ENCODE measurements around the gene KIRREL3. TPM values are rescaled to one million over a fixed set of nuclear protein-coding genes. Genes with fewer than 3 reads are reported as not detected.

The KIRREL3 gene
- total and polyA plus RNA-seq, 2 of the 8 experiments (the other 6 are each of a cell fraction or from before 2014, with no cell fraction given), result 0.29 to 0.32 TPM

DNA sequence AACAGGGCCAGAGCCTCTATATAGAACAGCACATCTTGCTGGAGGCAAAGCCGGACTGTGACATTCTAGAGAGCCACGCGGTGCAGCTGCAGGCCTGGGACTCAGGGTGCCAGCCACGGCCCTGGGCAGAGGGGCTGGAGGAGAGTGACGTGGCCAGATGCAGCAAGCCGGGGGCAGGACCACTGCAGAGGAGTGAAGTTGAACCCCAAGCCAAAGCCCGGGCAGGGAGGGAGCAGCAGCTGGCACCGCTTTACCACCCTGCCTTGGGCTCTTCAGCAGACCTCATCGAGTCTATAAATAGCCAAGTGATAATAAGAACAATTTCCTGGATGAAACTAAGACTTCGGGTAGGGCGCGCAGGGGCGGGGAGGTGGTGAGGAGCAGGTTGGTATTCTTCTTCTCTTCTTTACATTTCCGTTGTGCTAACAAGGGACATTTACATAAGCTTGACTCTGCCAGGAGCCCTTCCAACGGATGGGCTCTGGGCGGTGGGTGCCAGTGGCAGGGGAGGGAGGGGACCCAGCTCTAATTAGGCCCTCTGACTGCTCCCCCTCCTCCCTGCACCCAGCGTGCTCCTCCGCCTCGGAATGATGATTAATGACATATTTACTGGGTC is 534.9 kb downstream of the KIRREL3 start:
- Histone ChIP-seq H3K4ac (replicated peaks; ENCODE audit: insufficient read length, low read depth, low read length) (no peak overlapping the region), H3K36me3 (ENCODE audit: control insufficient read depth in 2 of 4, insufficient read depth in 4 of 4, low read length in 3 of 4) (no peaks in the 10 kb centered on the region), H2AK5ac (ENCODE audit: low read depth, low read length) (no peak overlapping the region), H3K9ac (replicated peaks in 1 of 4; ENCODE audit: extremely low read depth in 1 of 4, low read depth in 3 of 4, low read length in 3 of 4) (no peak overlapping the region), H4K8ac (ENCODE audit: extremely low read depth, insufficient read depth, low read length) (peak overlapping the region; percentile 35; the same call in 1 of the 2 replicates), H3K79me2 (ENCODE audit: control insufficient read depth in 1 of 2, insufficient read depth in 2 of 2, low read length in 2 of 2) (no peaks in the 10 kb centered on the region), H3K23me2 (ENCODE audit: low read depth, low read length) (no peaks in the 10 kb centered on the region), H2BK12ac (ENCODE audit: low read depth, low read length) (peak overlapping the region; percentile 39; the same call in 1 of the 2 replicates), H2BK120ac (replicated peaks; ENCODE audit: low read depth, low read length) (no peak overlapping the region), H3K4me1 (replicated peaks in 1 of 4; ENCODE audit: control insufficient read depth in 3 of 4, insufficient read depth in 4 of 4, low read length in 3 of 4) (peaks cover 0 to 4% (median under 1%) of the 10 kb centered on the region in 4 experiments; a peak in 3 of 7 replicates), H3K4me2 (ENCODE audit: insufficient read depth in 1 of 2, low read depth in 2 of 2, low read length in 2 of 2) (no peak overlapping the region), H3K14ac (ENCODE audit: insufficient read length) (no peak overlapping the region), H4K91ac (replicated peaks; ENCODE audit: insufficient read length, low read length) (no peak overlapping the region), H4K20me1 (replicated peaks in 1 of 2; ENCODE audit: control insufficient read depth in 1 of 2, insufficient read depth in 2 of 2, low read length in 2 of 2) (peaks cover 0 to 2% of the 10 kb centered on the region in 2 experiments), H3K9me3 (ENCODE audit: insufficient read depth in 2 of 2, low read depth in 1 of 2, low read length in 1 of 2) (no peaks in the 10 kb centered on the region), H3K23ac (ENCODE audit: insufficient read length) (no peak overlapping the region), H2BK20ac (ENCODE audit: low read length) (no peak overlapping the region), H2AFZ (ENCODE audit: low read length) (no peak overlapping the region), H4K5ac (ENCODE audit: insufficient read length, low read depth, low read length) (no peak overlapping the region), H3K4me3 (ENCODE audit: extremely low read depth in 1 of 4, insufficient read depth in 2 of 4, low read depth in 3 of 4, low read length in 4 of 4) (no peak overlapping the region), H3K27ac (ENCODE audit: low read depth, low read length) (no peak overlapping the region), H3K79me1 (ENCODE audit: low read depth, low read length) (no peaks in the 10 kb centered on the region), H2BK5ac (ENCODE audit: low read depth, low read length) (no peak overlapping the region), H2BK15ac (ENCODE audit: low read length) (no peak overlapping the region), H3K18ac (ENCODE audit: extremely low read depth, low read length) (no peak overlapping the region; the same call in 1 of the 2 replicates), H3K56ac (replicated peaks; ENCODE audit: insufficient read length, low read depth, low read length) (no peak overlapping the region), H3K27me3 (replicated peaks in 1 of 4; ENCODE audit: control insufficient read depth in 3 of 4, extremely low read depth in 1 of 4, insufficient read depth in 3 of 4, low read length in 3 of 4) (no peaks in the 10 kb centered on the region)
- no peak for TF ChIP-seq JUND (IDR thresholded peaks at IDR 0.05; ENCODE audit: low read length)
- no peak for TF ChIP-seq TBP (IDR thresholded peaks at IDR 0.05; ENCODE audit: low read depth, low read length)
- no peak for TF ChIP-seq POLR2A (IDR thresholded peaks at IDR 0.05; ENCODE audit: control extremely low read depth in 1 of 2, low read depth in 2 of 2, low read length in 2 of 2)
- TF ChIP-seq CBX5 (IDR thresholded peaks at IDR 0.05; ENCODE audit: low read depth, low read length), result no peak
- no peak for TF ChIP-seq CEBPB (IDR thresholded peaks at IDR 0.05; ENCODE audit: low read depth, low read length)
- no peak for TF ChIP-seq PHF8 (conservative IDR thresholded peaks at IDR 0.05; ENCODE audit: low read depth, low read length)
- TF ChIP-seq GABPA (IDR thresholded peaks at IDR 0.05; ENCODE audit: borderline replicate concordance, insufficient read depth, low read length), result no peak
- TF ChIP-seq EP300 (IDR thresholded peaks at IDR 0.05; ENCODE audit: borderline replicate concordance in 1 of 2, low read depth in 2 of 2, low read length in 2 of 2), result no peak
- TF ChIP-seq HDAC2 (IDR thresholded peaks at IDR 0.05; ENCODE audit: borderline replicate concordance in 1 of 2, low read depth in 2 of 2, low read length in 2 of 2), result no peak
- no peak for TF ChIP-seq KDM4A (IDR thresholded peaks at IDR 0.05; ENCODE audit: low read depth, low read length, severe bottlenecking)
- FAIRE-seq (no peak), DNase-seq (ENCODE audit: low read depth in 1 of 2, low spot score in 2 of 2) (no peak)
- ChIA-PET POLR2A (ENCODE audit: partially characterized antibody) (interaction anchor here (0.8 to 1.7 kb wide), 2 partner anchors 10 to 14 kb away, joined by 3 to 5 read pairs; no protein-coding TSS in a partner anchor), CTCF (ENCODE audit: partially characterized antibody) (interaction anchor here (0.8 to 7.4 kb wide), 8 partner anchors 13 to 142 kb away, joined by 3 to 57 read pairs (median 4); no protein-coding TSS in a partner anchor)
- 63% methylated on average over 18 of the region's 19 CpGs; no CpG with 5 or more reads in 1 of the 2 experiments for WGBS, 2 experiments (ENCODE audit: extremely low coverage in 1 of 2, insufficient coverage in 1 of 2, insufficient read length in 1 of 2, insufficient replicate concordance in 2 of 2, low coverage in 1 of 2, low lambda C conversion rate in 2 of 2, missing lambda C conversion rate in 1 of 2)

Data from H1 (cell line).